ENCODE results near the gene SLC9A1.
"Not testable (repeated sequence)": the region's sequence is repeated elsewhere in the genome, so short reads cannot be mapped to it uniquely, and the experiment has no call there.

Gene SLC9A1

GRCh38 chr1:27127419-27127818 is 27.5 kb downstream of the SLC9A1 start:
- no peak overlapping the region for H3K27ac ChIP-seq
- TF ChIP-seq ZFX (IDR thresholded peaks at IDR 0.05; ENCODE audit: borderline replicate concordance) = no peak
- TF ChIP-seq, protein P1, sequence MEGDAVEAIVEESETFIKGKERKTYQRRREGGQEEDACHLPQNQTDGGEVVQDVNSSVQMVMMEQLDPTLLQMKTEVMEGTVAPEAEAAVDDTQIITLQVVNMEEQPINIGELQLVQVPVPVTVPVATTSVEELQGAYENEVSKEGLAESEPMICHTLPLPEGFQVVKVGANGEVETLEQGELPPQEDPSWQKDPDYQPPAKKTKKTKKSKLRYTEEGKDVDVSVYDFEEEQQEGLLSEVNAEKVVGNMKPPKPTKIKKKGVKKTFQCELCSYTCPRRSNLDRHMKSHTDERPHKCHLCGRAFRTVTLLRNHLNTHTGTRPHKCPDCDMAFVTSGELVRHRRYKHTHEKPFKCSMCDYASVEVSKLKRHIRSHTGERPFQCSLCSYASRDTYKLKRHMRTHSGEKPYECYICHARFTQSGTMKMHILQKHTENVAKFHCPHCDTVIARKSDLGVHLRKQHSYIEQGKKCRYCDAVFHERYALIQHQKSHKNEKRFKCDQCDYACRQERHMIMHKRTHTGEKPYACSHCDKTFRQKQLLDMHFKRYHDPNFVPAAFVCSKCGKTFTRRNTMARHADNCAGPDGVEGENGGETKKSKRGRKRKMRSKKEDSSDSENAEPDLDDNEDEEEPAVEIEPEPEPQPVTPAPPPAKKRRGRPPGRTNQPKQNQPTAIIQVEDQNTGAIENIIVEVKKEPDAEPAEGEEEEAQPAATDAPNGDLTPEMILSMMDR (IDR thresholded peaks at IDR 0.05) = 0 out of 2 replicates have a peak, but pooled peaks have one; percentile 18

- H3K27ac ChIP-seq = no peak overlapping the region
- TF ChIP-seq, protein P1 (IDR thresholded peaks at IDR 0.05) = no peak
- TF ChIP-seq ZFX (IDR thresholded peaks at IDR 0.05; ENCODE audit: borderline replicate concordance) = no peak
Observed at GRCh38 chr1:27126391-27126790, 28.5 kb downstream of the SLC9A1 start.

DNA sequence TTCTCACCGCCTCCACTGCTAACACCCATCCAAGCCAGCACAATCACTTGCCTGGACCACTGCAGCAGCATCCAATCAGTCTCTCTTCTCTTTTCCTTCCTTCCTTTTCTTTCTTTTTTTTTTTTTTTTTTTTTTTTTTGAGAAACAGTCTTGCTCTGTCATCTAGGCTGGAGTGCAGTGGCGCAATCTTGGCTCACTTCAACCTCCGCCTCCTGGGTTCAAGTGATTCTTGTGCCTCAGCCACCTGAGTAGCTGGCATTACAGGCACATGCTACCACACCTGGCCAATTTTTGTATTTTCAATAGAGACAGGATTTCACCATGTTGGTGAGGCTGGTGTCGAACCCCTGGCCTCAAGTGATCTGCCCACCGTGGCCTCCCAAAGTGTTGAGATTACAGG is 29.8 kb downstream of the SLC9A1 start:
- H3K27ac ChIP-seq = not testable (repeated sequence)

DNA sequence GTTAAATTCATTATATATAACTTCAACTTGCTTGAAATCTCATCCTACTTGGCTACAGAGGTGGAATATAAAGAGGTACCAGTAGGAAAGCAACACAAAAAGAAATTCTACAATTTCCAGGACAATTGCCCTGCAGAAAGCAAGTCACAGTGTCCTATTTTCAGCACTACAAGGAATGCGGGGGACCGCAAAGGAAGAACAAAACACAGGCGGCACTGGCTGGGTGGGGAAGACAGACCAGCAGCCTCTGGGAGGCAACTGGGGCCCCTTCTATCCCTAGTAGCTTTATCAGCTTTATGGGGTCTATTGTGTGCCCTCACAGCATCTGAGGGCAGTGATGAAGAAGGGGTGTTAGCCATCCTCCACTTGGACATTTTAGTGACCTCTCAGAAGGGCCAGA is 30.5 kb downstream of the SLC9A1 start:
- TF ChIP-seq, protein P1 (IDR thresholded peaks at IDR 0.05) = no peak
- no peak for TF ChIP-seq ZFX (IDR thresholded peaks at IDR 0.05; ENCODE audit: borderline replicate concordance)
- peak overlapping the region; percentile 51 for H3K27ac ChIP-seq

GRCh38 chr1:27122652-27123051 is 32.3 kb downstream of the SLC9A1 start:
- H3K27ac ChIP-seq = peak overlapping the region; percentile 51
- TF ChIP-seq, protein P1 (IDR thresholded peaks at IDR 0.05) = no peak

- TF ChIP-seq, protein P1 (IDR thresholded peaks at IDR 0.05) = no peak
- TF ChIP-seq ZFX (IDR thresholded peaks at IDR 0.05; ENCODE audit: borderline replicate concordance) = no peak
- H3K27ac ChIP-seq = peak overlapping the region; percentile 51
Observed at GRCh38 chr1:27120854-27121253, 34.1 kb downstream of the SLC9A1 start.

DNA sequence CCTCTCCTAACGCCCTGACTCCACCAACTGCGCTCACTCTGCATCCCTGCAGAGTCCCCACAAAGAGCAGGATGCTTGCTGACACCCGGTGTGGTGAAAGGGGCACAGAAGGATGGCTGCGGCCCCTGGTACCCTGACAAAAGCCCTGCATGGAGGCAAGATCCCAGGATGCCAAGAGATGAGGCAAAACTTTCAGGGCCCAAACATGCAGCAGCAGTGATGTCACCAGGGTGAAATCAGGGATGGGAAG is 36.6 kb downstream of the SLC9A1 start:
- 0 out of 2 replicates have a peak overlapping the region, but pooled peaks have one; percentile 7 for H3K27ac ChIP-seq
- TF ChIP-seq, protein P1 (IDR thresholded peaks at IDR 0.05) = no peak
- no peak for TF ChIP-seq ZFX (IDR thresholded peaks at IDR 0.05; ENCODE audit: borderline replicate concordance)

- no peak for TF ChIP-seq ZFX (IDR thresholded peaks at IDR 0.05; ENCODE audit: borderline replicate concordance)
- TF ChIP-seq, protein P1 (IDR thresholded peaks at IDR 0.05) = no peak
- H3K27ac ChIP-seq = 0 out of 2 replicates have a peak overlapping the region, but pooled peaks have one; percentile 7
Observed at GRCh38 chr1:27117733-27118439, 37.0 kb downstream of the SLC9A1 start.
